ENCODE measurements around the gene ABLIM1.

Gene ABLIM1

GRCh38 chr10:114492351-114493037 lies 165.6 kb downstream of the ABLIM1 start:
- no peak overlapping the region for H3K4me3 ChIP-seq (ENCODE audit: low read depth, low read length)
- TF ChIP-seq CTCF (IDR thresholded peaks at IDR 0.05; ENCODE audit: borderline replicate concordance, insufficient read depth, low read depth, low read length), result no peak

GRCh38 chr10:114491933-114492332 lies 166.1 kb downstream of the ABLIM1 start:
- H3K4me3 ChIP-seq (ENCODE audit: low read depth, low read length), result no peak overlapping the region
- TF ChIP-seq CTCF (IDR thresholded peaks at IDR 0.05; ENCODE audit: borderline replicate concordance, insufficient read depth, low read depth, low read length), result no peak

DNA sequence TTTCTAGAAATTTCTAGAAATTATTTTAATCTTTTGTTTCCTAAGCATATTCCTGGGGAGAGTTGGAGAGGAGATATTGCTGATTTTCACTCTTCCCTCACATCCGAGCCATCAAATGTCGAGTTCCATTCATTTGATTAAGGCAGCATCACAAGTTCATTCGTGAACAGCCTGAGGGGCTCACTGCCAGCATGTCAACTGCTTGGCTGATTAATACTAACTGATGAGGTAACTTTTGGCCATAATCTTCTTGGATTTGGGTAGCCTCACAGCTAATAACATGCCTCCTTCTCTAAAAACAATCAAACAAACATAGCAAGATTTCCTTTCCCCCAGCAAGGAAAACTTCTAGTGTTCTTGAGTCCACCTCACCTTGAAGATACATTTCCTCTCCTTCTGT lies 166.7 kb downstream of the ABLIM1 start:
- no peak overlapping the region for H3K4me3 ChIP-seq (ENCODE audit: low read depth, low read length)
- TF ChIP-seq CTCF (IDR thresholded peaks at IDR 0.05; ENCODE audit: borderline replicate concordance, insufficient read depth, low read depth, low read length), result no peak

DNA sequence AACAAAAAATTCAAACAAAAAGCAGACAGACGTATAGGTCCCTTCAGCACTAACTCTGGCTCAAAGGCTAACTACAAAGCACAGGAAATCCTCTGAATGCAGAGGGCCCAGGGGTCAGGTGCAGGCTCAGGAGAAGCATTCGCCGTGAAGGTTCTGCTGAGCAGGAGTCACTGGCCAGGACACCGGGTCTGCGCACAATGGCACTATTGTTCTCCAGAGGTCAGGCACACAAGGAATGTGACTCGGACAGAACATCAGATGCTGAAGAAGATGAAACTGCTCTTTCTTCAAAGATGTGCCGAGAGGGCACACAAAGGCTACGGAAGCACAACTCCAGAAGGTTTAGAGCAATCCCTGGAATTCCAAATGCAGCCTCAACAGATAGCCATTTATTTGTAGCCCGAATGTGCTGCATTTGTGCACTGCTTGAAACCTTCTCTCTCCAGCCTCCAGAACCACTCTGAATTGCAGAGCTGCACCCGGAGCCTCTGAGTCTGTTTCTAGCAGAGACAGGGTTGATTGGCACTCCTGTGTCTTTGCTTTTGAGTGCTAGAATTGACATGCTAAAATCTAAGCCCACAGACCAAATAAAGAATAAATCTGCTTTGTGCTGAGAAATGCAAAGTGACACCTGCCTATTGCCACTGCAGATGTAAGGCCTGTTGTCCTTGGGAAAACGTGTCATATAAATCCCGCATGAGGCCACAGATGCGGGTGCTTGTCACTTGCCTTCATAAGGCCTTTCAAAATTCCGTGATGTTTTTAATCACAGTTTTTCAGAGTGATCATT lies 168.4 kb downstream of the ABLIM1 start:
- TF ChIP-seq CTCF (IDR thresholded peaks at IDR 0.05; ENCODE audit: borderline replicate concordance, insufficient read depth, low read depth, low read length), result no peak
- H3K4me3 ChIP-seq (ENCODE audit: low read depth, low read length), result no peak overlapping the region

DNA sequence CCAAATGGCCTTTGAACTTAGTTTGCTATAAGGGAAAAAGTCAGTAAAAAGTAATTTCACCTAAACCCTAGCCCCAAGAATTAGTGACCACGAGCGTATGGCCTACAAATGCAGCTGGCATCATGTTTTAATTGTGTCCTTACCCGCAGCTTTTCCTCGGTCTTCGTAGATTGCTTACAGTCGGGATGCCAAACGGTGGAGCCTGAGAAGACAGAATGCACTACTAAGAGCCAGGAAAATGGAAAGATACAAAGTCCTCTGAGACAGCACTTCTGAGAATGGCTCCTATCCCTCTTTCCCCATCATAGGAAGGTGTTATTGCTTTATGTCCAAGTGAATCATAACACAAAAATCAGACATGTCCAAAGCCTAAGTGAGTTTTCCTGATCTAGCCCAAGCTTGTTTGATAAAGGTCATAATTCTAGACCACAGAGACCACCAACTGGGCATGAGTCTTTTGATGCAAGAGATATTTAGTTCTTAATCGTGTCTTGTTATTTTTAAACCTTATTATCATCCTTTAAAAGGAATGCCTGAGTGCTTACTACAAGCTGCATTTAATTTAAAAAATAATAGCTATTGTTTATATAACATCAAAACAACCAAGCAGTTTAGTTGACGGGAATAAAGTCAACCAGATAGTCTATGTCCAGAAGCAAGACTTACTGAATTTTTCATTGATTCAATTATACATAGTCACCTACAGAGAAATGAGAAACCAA lies 170.1 kb downstream of the ABLIM1 start:
- no peak overlapping the region for H3K4me3 ChIP-seq (ENCODE audit: low read depth, low read length)
- TF ChIP-seq CTCF (IDR thresholded peaks at IDR 0.05; ENCODE audit: borderline replicate concordance, insufficient read depth, low read depth, low read length), result no peak

- TF ChIP-seq CTCF (IDR thresholded peaks at IDR 0.05; ENCODE audit: borderline replicate concordance, insufficient read depth, low read depth, low read length), result no peak
- no peak overlapping the region for H3K4me3 ChIP-seq (ENCODE audit: low read depth, low read length)
These were observed 170.9 kb downstream of the ABLIM1 start for GRCh38 chr10:114486938-114487814.

Measured in GM12875 (cell line).